ENCODE results near the gene MAP3K14. TPM values are rescaled to one million over a fixed set of nuclear protein-coding genes. Genes with fewer than 3 reads are reported as not detected.

The MAP3K14 gene
- total RNA-seq, 1 experiment from 2014 or later, result 16.4 TPM

DNA sequence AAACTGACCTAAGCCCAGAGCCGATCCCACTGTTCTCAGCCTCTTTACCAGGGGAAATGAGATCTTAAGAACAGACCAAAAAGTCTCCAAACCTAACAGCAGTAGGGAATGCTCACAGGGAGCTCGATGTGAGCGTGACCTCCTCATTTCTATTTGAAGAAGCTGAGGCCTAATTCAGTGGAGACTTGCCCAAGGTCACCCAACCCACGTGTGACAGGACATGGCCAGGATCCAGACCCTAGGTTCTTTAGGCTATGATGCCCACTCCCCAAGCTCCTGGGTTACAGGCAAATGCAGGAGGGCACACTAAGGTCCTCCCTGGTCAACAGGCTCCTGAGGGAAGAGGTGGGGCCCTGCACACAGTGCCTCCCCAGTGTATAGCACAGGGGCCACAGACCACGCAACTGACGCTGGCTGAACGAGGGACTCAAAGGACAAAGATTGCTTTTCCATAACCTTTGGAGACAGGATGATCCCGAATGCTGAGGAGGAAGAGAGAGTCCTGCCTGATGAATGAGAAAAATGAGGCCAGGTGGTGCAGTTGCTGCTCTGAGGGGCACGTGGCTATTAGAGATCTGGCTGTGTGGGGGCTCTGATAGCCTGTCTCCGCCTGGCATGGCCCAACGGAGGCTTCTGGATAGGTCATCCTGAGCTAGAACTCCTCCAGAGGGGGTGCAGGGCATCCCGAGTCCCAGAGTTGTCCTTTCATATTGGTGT lies 24.0 kb downstream of the MAP3K14 start:
- H3K36me3 ChIP-seq (ENCODE audit: control insufficient read depth in 1 of 2, insufficient read depth in 2 of 2, low read length in 2 of 2), result peaks cover 13 to 41% of the 10 kb centered on the region in 2 experiments; a peak in 1 of 4 replicates
- peaks cover 37 to 54% of the 10 kb centered on the region in 2 experiments for H3K4me1 ChIP-seq (ENCODE audit: control insufficient read depth in 1 of 2, insufficient read depth in 2 of 2, low read length in 2 of 2)
- peak overlapping the region; percentile 73 for H3K4me2 ChIP-seq (ENCODE audit: low read length)
- no TSS peak for BruUV-seq (replicated peaks)
- CTCF ChIA-PET, result interaction anchor here (1.6 kb wide), 2 partner anchors 16 to 93 kb away, joined by 5 to 10 read pairs; no protein-coding TSS in a partner anchor
- no peaks in the 10 kb centered on the region for H3K27me3 ChIP-seq (ENCODE audit: insufficient read depth, low read length)
- ATAC-seq (peak; percentile 30; the same call in 1 of the 2 replicates), DNase-seq (ENCODE audit: low read depth, low spot score) (no peak)
- H4K20me1 ChIP-seq (ENCODE audit: insufficient read depth), result peaks cover 20% of the 10 kb centered on the region; the same call in 1 of the 2 replicates
- H3K9me2 ChIP-seq (ENCODE audit: insufficient read depth), result no peaks in the 10 kb centered on the region
- peak overlapping the region; percentile 44; the same call in 1 of the 2 replicates for H3K9ac ChIP-seq (ENCODE audit: low read length)
- H3K9me3 ChIP-seq (ENCODE audit: control insufficient read depth in 1 of 2, insufficient read depth in 1 of 2, low read depth in 1 of 2, low read length in 2 of 2), result no peaks in the 10 kb centered on the region
- POLR2A ChIA-PET, result interaction anchor here (1.0 to 1.4 kb wide), 3 partner anchors 10 to 24 kb away, joined by 3 read pairs; partner anchors contain the start of gene MAP3K14
- no peak overlapping the region for H2AFZ ChIP-seq (ENCODE audit: low read depth, low read length, poor library complexity, severe bottlenecking)
- TF ChIP-seq, protein P1, sequence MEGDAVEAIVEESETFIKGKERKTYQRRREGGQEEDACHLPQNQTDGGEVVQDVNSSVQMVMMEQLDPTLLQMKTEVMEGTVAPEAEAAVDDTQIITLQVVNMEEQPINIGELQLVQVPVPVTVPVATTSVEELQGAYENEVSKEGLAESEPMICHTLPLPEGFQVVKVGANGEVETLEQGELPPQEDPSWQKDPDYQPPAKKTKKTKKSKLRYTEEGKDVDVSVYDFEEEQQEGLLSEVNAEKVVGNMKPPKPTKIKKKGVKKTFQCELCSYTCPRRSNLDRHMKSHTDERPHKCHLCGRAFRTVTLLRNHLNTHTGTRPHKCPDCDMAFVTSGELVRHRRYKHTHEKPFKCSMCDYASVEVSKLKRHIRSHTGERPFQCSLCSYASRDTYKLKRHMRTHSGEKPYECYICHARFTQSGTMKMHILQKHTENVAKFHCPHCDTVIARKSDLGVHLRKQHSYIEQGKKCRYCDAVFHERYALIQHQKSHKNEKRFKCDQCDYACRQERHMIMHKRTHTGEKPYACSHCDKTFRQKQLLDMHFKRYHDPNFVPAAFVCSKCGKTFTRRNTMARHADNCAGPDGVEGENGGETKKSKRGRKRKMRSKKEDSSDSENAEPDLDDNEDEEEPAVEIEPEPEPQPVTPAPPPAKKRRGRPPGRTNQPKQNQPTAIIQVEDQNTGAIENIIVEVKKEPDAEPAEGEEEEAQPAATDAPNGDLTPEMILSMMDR (IDR thresholded peaks at IDR 0.05 in 2 of 3, conservative IDR thresholded peaks at IDR 0.05 in 1 of 3; ENCODE audit: borderline replicate concordance in 1 of 3, insufficient read depth in 1 of 3, low read depth in 2 of 3, low read length in 2 of 3), result no peak
- no peak for TF ChIP-seq POLR2AphosphoS5 (IDR thresholded peaks at IDR 0.05; ENCODE audit: low read depth, low read length)
- TF ChIP-seq SIN3A (IDR thresholded peaks at IDR 0.05; ENCODE audit: low read depth), result no peak
- no peak for TF ChIP-seq POLR2A (IDR thresholded peaks at IDR 0.05; ENCODE audit: borderline replicate concordance, extremely low read depth, insufficient read depth, insufficient read length)
- TF ChIP-seq, protein P2, sequence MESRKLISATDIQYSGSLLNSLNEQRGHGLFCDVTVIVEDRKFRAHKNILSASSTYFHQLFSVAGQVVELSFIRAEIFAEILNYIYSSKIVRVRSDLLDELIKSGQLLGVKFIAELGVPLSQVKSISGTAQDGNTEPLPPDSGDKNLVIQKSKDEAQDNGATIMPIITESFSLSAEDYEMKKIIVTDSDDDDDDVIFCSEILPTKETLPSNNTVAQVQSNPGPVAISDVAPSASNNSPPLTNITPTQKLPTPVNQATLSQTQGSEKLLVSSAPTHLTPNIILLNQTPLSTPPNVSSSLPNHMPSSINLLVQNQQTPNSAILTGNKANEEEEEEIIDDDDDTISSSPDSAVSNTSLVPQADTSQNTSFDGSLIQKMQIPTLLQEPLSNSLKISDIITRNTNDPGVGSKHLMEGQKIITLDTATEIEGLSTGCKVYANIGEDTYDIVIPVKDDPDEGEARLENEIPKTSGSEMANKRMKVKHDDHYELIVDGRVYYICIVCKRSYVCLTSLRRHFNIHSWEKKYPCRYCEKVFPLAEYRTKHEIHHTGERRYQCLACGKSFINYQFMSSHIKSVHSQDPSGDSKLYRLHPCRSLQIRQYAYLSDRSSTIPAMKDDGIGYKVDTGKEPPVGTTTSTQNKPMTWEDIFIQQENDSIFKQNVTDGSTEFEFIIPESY (IDR thresholded peaks at IDR 0.05; ENCODE audit: extremely low read depth, insufficient replicate concordance, low read length), result no peak
- no peak for TF ChIP-seq JUND (IDR thresholded peaks at IDR 0.05)
- TF ChIP-seq ZNF274 (IDR thresholded peaks at IDR 0.05; ENCODE audit: low read depth, low read length), result no peak
- TF ChIP-seq TCF7L2 (IDR thresholded peaks at IDR 0.05; ENCODE audit: borderline replicate concordance, extremely low read depth, insufficient read depth, insufficient read length), result no peak
- TF ChIP-seq SRF (IDR thresholded peaks at IDR 0.05; ENCODE audit: low read depth), result no peak
- TF ChIP-seq ZFX (IDR thresholded peaks at IDR 0.05), result no peak
- TF ChIP-seq, protein P3, sequence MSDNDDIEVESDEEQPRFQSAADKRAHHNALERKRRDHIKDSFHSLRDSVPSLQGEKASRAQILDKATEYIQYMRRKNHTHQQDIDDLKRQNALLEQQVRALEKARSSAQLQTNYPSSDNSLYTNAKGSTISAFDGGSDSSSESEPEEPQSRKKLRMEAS (IDR thresholded peaks at IDR 0.05), result no peak
- TF ChIP-seq YY1 (IDR thresholded peaks at IDR 0.05; ENCODE audit: extremely low read depth, insufficient replicate concordance, low read depth, low read length), result no peak
- no peak for TF ChIP-seq EZH2 (IDR thresholded peaks at IDR 0.05)
- no peak for TF ChIP-seq CEBPB (IDR thresholded peaks at IDR 0.05; ENCODE audit: low read depth)
- no peak for TF ChIP-seq SP1 (IDR thresholded peaks at IDR 0.05; ENCODE audit: low read depth)
- intact Hi-C loops (cut with micrococcal nuclease), result loop anchor here (1.0 kb wide), 1 partner anchor 92 kb away; no protein-coding TSS in a partner anchor
- peak overlapping the region; percentile 36 for H3K27ac ChIP-seq (ENCODE audit: low read depth, low read length)
- H3K79me2 ChIP-seq (ENCODE audit: insufficient read depth, low read length), result peaks cover 91% of the 10 kb centered on the region
- no peak overlapping the region for H3K4me3 ChIP-seq (replicated peaks in 1 of 2; ENCODE audit: low read depth in 1 of 2, low read length in 2 of 2)
- RAD21 ChIA-PET (ENCODE audit: low non-redundant PET in 1 of 2, low total read pairs in 2 of 2, uncharacterized antibody in 2 of 2, unreplicated experiment in 2 of 2), result interaction anchor here in 1 of 2 experiments (0.9 to 1.2 kb wide), 2 partner anchors 37 to 92 kb away, joined by 3 to 4 read pairs; no protein-coding TSS in a partner anchor

Measured in HCT116 (cell line).